ENCODE measurements around the gene TSPAN14.

- TF ChIP-seq, protein P1, sequence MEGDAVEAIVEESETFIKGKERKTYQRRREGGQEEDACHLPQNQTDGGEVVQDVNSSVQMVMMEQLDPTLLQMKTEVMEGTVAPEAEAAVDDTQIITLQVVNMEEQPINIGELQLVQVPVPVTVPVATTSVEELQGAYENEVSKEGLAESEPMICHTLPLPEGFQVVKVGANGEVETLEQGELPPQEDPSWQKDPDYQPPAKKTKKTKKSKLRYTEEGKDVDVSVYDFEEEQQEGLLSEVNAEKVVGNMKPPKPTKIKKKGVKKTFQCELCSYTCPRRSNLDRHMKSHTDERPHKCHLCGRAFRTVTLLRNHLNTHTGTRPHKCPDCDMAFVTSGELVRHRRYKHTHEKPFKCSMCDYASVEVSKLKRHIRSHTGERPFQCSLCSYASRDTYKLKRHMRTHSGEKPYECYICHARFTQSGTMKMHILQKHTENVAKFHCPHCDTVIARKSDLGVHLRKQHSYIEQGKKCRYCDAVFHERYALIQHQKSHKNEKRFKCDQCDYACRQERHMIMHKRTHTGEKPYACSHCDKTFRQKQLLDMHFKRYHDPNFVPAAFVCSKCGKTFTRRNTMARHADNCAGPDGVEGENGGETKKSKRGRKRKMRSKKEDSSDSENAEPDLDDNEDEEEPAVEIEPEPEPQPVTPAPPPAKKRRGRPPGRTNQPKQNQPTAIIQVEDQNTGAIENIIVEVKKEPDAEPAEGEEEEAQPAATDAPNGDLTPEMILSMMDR (IDR thresholded peaks at IDR 0.05; ENCODE audit: low read length): no peak
- TF ChIP-seq EZH2 (IDR thresholded peaks at IDR 0.05; ENCODE audit: borderline replicate concordance, low read length): no peak
Observed at GRCh38 chr10:80414142-80414895, 39.8 kb upstream of the TSPAN14 start.

Data from OCI-LY1 (cell line).